ENCODE measurements around the gene MRPS18C. TPM values are rescaled to one million over a fixed set of nuclear protein-coding genes. Genes with fewer than 3 reads are reported as not detected.

MRPS18C gene
- total RNA-seq, 1 experiment from 2014 or later = 60.3 TPM

GRCh38 chr4:83417566-83417965, 38.3 kb upstream of the MRPS18C start (continued):
- TF ChIP-seq, protein P1, sequence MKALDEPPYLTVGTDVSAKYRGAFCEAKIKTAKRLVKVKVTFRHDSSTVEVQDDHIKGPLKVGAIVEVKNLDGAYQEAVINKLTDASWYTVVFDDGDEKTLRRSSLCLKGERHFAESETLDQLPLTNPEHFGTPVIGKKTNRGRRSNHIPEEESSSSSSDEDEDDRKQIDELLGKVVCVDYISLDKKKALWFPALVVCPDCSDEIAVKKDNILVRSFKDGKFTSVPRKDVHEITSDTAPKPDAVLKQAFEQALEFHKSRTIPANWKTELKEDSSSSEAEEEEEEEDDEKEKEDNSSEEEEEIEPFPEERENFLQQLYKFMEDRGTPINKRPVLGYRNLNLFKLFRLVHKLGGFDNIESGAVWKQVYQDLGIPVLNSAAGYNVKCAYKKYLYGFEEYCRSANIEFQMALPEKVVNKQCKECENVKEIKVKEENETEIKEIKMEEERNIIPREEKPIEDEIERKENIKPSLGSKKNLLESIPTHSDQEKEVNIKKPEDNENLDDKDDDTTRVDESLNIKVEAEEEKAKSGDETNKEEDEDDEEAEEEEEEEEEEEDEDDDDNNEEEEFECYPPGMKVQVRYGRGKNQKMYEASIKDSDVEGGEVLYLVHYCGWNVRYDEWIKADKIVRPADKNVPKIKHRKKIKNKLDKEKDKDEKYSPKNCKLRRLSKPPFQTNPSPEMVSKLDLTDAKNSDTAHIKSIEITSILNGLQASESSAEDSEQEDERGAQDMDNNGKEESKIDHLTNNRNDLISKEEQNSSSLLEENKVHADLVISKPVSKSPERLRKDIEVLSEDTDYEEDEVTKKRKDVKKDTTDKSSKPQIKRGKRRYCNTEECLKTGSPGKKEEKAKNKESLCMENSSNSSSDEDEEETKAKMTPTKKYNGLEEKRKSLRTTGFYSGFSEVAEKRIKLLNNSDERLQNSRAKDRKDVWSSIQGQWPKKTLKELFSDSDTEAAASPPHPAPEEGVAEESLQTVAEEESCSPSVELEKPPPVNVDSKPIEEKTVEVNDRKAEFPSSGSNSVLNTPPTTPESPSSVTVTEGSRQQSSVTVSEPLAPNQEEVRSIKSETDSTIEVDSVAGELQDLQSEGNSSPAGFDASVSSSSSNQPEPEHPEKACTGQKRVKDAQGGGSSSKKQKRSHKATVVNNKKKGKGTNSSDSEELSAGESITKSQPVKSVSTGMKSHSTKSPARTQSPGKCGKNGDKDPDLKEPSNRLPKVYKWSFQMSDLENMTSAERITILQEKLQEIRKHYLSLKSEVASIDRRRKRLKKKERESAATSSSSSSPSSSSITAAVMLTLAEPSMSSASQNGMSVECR (CRISPR knock-in tag; IDR thresholded peaks at IDR 0.05; ENCODE audit: borderline replicate concordance) = no peak
- TF ChIP-seq USF1 (CRISPR knock-in tag; IDR thresholded peaks at IDR 0.05) (no peak), GRHL2 (CRISPR knock-in tag; IDR thresholded peaks at IDR 0.05; ENCODE audit: insufficient replicate concordance, severe bottlenecking) (no peak), ZBTB21 (CRISPR knock-in tag; IDR thresholded peaks at IDR 0.05; ENCODE audit: borderline replicate concordance) (no peak), GABPB1 (CRISPR knock-in tag; IDR thresholded peaks at IDR 0.05) (no peak), ZNF219 (CRISPR knock-in tag; IDR thresholded peaks at IDR 0.05; ENCODE audit: borderline replicate concordance) (no peak), RELA (CRISPR knock-in tag; IDR thresholded peaks at IDR 0.05; ENCODE audit: borderline replicate concordance) (no peak), USF2 (CRISPR knock-in tag; IDR thresholded peaks at IDR 0.05) (no peak), MXD4 (CRISPR knock-in tag; IDR thresholded peaks at IDR 0.05; ENCODE audit: borderline replicate concordance) (no peak)
- TF ChIP-seq, protein P2, sequence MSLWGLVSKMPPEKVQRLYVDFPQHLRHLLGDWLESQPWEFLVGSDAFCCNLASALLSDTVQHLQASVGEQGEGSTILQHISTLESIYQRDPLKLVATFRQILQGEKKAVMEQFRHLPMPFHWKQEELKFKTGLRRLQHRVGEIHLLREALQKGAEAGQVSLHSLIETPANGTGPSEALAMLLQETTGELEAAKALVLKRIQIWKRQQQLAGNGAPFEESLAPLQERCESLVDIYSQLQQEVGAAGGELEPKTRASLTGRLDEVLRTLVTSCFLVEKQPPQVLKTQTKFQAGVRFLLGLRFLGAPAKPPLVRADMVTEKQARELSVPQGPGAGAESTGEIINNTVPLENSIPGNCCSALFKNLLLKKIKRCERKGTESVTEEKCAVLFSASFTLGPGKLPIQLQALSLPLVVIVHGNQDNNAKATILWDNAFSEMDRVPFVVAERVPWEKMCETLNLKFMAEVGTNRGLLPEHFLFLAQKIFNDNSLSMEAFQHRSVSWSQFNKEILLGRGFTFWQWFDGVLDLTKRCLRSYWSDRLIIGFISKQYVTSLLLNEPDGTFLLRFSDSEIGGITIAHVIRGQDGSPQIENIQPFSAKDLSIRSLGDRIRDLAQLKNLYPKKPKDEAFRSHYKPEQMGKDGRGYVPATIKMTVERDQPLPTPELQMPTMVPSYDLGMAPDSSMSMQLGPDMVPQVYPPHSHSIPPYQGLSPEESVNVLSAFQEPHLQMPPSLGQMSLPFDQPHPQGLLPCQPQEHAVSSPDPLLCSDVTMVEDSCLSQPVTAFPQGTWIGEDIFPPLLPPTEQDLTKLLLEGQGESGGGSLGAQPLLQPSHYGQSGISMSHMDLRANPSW (CRISPR knock-in tag; conservative IDR thresholded peaks at IDR 0.05; ENCODE audit: low read depth) = no peak
- TF ChIP-seq, protein P3, sequence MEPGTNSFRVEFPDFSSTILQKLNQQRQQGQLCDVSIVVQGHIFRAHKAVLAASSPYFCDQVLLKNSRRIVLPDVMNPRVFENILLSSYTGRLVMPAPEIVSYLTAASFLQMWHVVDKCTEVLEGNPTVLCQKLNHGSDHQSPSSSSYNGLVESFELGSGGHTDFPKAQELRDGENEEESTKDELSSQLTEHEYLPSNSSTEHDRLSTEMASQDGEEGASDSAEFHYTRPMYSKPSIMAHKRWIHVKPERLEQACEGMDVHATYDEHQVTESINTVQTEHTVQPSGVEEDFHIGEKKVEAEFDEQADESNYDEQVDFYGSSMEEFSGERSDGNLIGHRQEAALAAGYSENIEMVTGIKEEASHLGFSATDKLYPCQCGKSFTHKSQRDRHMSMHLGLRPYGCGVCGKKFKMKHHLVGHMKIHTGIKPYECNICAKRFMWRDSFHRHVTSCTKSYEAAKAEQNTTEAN (CRISPR knock-in tag; IDR thresholded peaks at IDR 0.05) = no peak

DNA sequence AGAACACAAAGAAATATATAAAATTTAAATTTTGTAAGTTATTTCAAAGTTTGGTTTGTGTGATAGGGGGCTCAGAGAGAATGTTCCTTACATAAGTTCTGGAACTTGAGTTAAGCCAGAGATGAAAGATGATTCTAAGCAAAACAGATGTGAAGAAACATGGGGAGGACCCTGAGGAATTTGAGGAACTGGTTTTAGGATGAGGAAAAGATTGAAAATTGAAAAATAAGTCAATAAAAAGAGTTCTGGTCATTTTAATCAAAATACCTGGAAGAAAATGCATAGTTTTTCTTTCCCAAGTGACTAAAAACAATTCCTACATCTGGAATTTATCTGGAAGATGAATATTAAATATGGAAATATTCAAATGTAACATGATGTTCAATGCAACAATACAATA, 37.6 kb upstream of the MRPS18C start:
- DNase-seq (ENCODE audit: low spot score) (no peak), ATAC-seq (no peak)
- Mint-ChIP-seq H3K27me3 (ENCODE audit: low read depth) (no peaks in the 10 kb centered on the region), H3K27ac (no peak overlapping the region), H3K9me3 (no peaks in the 10 kb centered on the region), H3K36me3 (peaks cover 3% of the 10 kb centered on the region), H3K4me3 (no peak overlapping the region), H3K4me1 (no peaks in the 10 kb centered on the region)
- ChIA-PET CTCF (no interaction called here), POLR2A (no interaction called here)
- no peak for TF ChIP-seq ZNF512 (CRISPR knock-in tag; IDR thresholded peaks at IDR 0.05; ENCODE audit: borderline replicate concordance)
- TF ChIP-seq IRF2 (CRISPR knock-in tag; IDR thresholded peaks at IDR 0.05; ENCODE audit: borderline replicate concordance, low read depth) = no peak
- TF ChIP-seq FOXJ3 (CRISPR knock-in tag; IDR thresholded peaks at IDR 0.05; ENCODE audit: borderline replicate concordance) = no peak
- TF ChIP-seq, protein P4, sequence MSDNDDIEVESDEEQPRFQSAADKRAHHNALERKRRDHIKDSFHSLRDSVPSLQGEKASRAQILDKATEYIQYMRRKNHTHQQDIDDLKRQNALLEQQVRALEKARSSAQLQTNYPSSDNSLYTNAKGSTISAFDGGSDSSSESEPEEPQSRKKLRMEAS (CRISPR knock-in tag; IDR thresholded peaks at IDR 0.05) = no peak
- no peak for TF ChIP-seq USF2 (CRISPR knock-in tag; IDR thresholded peaks at IDR 0.05)
- TF ChIP-seq JAZF1 (CRISPR knock-in tag; IDR thresholded peaks at IDR 0.05) = no peak
- TF ChIP-seq ZNF423 (CRISPR knock-in tag; IDR thresholded peaks at IDR 0.05) = no peak
- no peak for TF ChIP-seq ZNF219 (CRISPR knock-in tag; IDR thresholded peaks at IDR 0.05; ENCODE audit: borderline replicate concordance)
- no peak for TF ChIP-seq E2F4 (CRISPR knock-in tag; IDR thresholded peaks at IDR 0.05; ENCODE audit: borderline replicate concordance, low read depth)
- TF ChIP-seq CREM (CRISPR knock-in tag; IDR thresholded peaks at IDR 0.05) = no peak
